HepG2 (cell line): ENCODE measurements around the gene GARIN5A. TPM values are rescaled to one million over a fixed set of nuclear protein-coding genes. Genes with fewer than 3 reads are reported as not detected.

Source experiments
- ARNT2 ChIP-seq: sonication (generic); formaldehyde crosslinking; IDR thresholded peaks from 2 replicates; pipeline ENCODE4 v1.8.0; 2022; ENCODE audit warnings: mild to moderate bottlenecking, low read depth, missing genetic modification reagents, moderate library complexity
- ETV5 ChIP-seq: IDR thresholded peaks from 2 replicates; pipeline ENCODE4 v1.6.1; 2018; ENCODE audit warnings: missing biosample characterization, missing genetic modification reagents, inconsistent platforms, borderline replicate concordance
- HDAC1 ChIP-seq: sonication (generic); formaldehyde crosslinking; IDR thresholded peaks from 2 replicates; pipeline ENCODE4 v1.5.1; 2020; ENCODE audit warnings: mild to moderate bottlenecking, missing genetic modification reagents
- KLF16 ChIP-seq, 2 experiments: sonication (generic) in 1 of 2; formaldehyde crosslinking in 1 of 2; IDR thresholded peaks; 2 replicates each; pipeline versions ENCODE4 v1.6.1 to v1.8.0; 2016 to 2023; ENCODE audit warnings: missing genetic modification reagents in 2 of 2, missing compliant biosample characterization in 1 of 2
- MAFK ChIP-seq, 2 experiments: IDR thresholded peaks in 1 of 2; conservative IDR thresholded peaks in 1 of 2; 2 replicates each; pipeline ENCODE4 v1.6.1; 2011; ENCODE audit warnings: improper control_type of control experiment in 2 of 2, low read length in 2 of 2
- RFX3 ChIP-seq: IDR thresholded peaks from 2 replicates; pipeline ENCODE4 v1.6.1; 2016; ENCODE audit warnings: missing biosample characterization, missing genetic modification reagents
- SP5 ChIP-seq: IDR thresholded peaks from 2 replicates; pipeline ENCODE4 v1.6.1; 2016; ENCODE audit warnings: low read depth, borderline replicate concordance
- ZC3H4 ChIP-seq: sonication (generic); formaldehyde crosslinking; IDR thresholded peaks from 2 replicates; pipeline ENCODE4 v1.4.0; 2020; ENCODE audit warnings: missing genetic modification reagents, borderline replicate concordance
- polyA plus RNA-seq, 8 experiments: library from polyadenylated mRNA; depleted of rRNA in 3 of 8; stranded (reverse) in 7 of 8; unstranded in 1 of 8; fragments of >200 nt; fragmentation: Illumina TruSeq in 4 of 8; extraction: Trizol in 4 of 8; gene quantifications; 2 replicates each; pipeline versions ENCODE4 v1.2.1 to v1.2.3, GENCODE V29; 2011 to 2016; ENCODE audit warnings: low read depth in 4 of 8, missing spikeins in 1 of 8, mixed read lengths in 1 of 8; ENCODE audit not compliant: insufficient read depth in 1 of 8
- total RNA-seq, 5 experiments: library from RNA; depleted of rRNA; stranded (reverse); fragments of >200 nt; fragmentation: Illumina TruSeq; extraction: Trizol; gene quantifications; 2 replicates each; pipeline ENCODE4 v1.2.3, GENCODE V29; 2016; ENCODE audit warnings: low read depth in 1 of 5
- TF ChIP-seq, protein P1 (sequence below): sonication (generic); formaldehyde crosslinking; IDR thresholded peaks from 2 replicates; pipeline ENCODE4 v1.5.0; 2020; ENCODE audit warnings: mild to moderate bottlenecking, missing genetic modification reagents, moderate library complexity
- TF ChIP-seq, protein P2 (sequence below): sonication (generic); formaldehyde crosslinking; IDR thresholded peaks from 2 replicates; pipeline ENCODE4 v1.4.0; 2020; ENCODE audit warnings: missing genetic modification reagents
- TF ChIP-seq, protein P3 (sequence below): sonication (generic); formaldehyde crosslinking; conservative IDR thresholded peaks from 2 replicates; pipeline ENCODE4 v1.4.0; 2020; ENCODE audit warnings: missing genetic modification reagents
- TF ChIP-seq, protein P4 (sequence below), 2 experiments: fragments of 450-650 bp in 1 of 2; sonication (generic) in 1 of 2; formaldehyde crosslinking in 1 of 2; IDR thresholded peaks; 2 replicates each; pipeline versions ENCODE4 v1.6.1 to v1.8.0; 2016 to 2022; ENCODE audit warnings: antibody characterized with exemption in 1 of 2, mild to moderate bottlenecking in 1 of 2, missing genetic modification reagents in 1 of 2

GARIN5A gene
- total and polyA plus RNA-seq, 2 of the 13 experiments (the other 11 are each of a cell fraction or from before 2014, with no cell fraction given), result not detected

DNA sequence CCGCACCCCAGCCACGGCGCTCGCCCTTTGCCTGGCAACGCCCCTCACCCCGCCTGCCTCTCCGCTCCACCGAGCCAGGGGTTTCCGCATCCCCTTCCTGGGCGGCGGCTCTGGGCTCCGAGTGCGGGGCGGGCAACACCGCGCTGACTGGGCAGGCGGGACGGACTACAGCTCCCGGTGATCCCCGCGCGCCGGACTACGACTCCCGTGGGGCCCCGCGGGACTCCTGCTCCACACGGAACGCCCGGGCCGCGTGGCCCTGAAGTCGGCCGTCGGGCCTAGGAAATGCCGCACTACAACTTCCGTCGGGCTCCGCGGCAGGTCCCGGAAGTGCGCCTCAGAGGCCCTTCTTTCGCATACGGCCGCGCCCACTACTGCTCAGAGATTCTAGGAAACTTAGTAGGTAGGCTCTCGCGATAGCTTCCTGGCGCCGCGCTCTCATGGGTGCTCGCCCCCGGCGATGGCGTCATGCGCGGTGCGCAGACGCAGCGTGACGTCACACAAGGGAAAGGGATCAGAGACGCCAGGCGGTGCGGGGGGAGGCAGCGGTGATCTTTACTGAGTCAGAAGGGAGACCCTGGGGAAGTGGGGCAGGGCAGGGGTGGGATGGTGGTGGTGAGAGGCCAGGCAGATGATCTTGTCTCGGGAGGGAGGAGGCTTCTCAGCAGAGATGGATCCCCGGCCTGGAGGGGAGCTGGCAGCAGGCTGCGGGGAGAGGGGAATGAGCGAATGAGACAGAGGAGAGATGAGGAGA lies 34.6 kb upstream of the GARIN5A start, which contains the start of gene JOSD2 (continued):
- TF ChIP-seq, protein P1, sequence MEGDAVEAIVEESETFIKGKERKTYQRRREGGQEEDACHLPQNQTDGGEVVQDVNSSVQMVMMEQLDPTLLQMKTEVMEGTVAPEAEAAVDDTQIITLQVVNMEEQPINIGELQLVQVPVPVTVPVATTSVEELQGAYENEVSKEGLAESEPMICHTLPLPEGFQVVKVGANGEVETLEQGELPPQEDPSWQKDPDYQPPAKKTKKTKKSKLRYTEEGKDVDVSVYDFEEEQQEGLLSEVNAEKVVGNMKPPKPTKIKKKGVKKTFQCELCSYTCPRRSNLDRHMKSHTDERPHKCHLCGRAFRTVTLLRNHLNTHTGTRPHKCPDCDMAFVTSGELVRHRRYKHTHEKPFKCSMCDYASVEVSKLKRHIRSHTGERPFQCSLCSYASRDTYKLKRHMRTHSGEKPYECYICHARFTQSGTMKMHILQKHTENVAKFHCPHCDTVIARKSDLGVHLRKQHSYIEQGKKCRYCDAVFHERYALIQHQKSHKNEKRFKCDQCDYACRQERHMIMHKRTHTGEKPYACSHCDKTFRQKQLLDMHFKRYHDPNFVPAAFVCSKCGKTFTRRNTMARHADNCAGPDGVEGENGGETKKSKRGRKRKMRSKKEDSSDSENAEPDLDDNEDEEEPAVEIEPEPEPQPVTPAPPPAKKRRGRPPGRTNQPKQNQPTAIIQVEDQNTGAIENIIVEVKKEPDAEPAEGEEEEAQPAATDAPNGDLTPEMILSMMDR (CRISPR knock-in tag), result 0 out of 2 replicates have a peak, but pooled peaks have one; percentile 15
- no peak for TF ChIP-seq RFX3 (CRISPR knock-in tag)
- TF ChIP-seq, protein P2, sequence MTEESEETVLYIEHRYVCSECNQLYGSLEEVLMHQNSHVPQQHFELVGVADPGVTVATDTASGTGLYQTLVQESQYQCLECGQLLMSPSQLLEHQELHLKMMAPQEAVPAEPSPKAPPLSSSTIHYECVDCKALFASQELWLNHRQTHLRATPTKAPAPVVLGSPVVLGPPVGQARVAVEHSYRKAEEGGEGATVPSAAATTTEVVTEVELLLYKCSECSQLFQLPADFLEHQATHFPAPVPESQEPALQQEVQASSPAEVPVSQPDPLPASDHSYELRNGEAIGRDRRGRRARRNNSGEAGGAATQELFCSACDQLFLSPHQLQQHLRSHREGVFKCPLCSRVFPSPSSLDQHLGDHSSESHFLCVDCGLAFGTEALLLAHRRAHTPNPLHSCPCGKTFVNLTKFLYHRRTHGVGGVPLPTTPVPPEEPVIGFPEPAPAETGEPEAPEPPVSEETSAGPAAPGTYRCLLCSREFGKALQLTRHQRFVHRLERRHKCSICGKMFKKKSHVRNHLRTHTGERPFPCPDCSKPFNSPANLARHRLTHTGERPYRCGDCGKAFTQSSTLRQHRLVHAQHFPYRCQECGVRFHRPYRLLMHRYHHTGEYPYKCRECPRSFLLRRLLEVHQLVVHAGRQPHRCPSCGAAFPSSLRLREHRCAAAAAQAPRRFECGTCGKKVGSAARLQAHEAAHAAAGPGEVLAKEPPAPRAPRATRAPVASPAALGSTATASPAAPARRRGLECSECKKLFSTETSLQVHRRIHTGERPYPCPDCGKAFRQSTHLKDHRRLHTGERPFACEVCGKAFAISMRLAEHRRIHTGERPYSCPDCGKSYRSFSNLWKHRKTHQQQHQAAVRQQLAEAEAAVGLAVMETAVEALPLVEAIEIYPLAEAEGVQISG, result peak; percentile 84
- TF ChIP-seq ARNT2 (CRISPR knock-in tag), result peak; percentile 53; the same call in 1 of the 2 replicates
- peak; percentile 50; the same call in 1 of the 2 replicates for TF ChIP-seq ETV5
- TF ChIP-seq MAFK (conservative IDR thresholded peaks at IDR 0.05 in 1 of 2, IDR thresholded peaks at IDR 0.05 in 1 of 2; ENCODE audit: low read length in 2 of 2), result no peak
- TF ChIP-seq KLF16 (CRISPR knock-in tag; IDR thresholded peaks at IDR 0.05), result 0 out of 4 replicates have a peak, but pooled peaks of 1 of the 2 experiments have one; percentile 15
- TF ChIP-seq SP5 (CRISPR knock-in tag), result no peak
- TF ChIP-seq, protein P3, sequence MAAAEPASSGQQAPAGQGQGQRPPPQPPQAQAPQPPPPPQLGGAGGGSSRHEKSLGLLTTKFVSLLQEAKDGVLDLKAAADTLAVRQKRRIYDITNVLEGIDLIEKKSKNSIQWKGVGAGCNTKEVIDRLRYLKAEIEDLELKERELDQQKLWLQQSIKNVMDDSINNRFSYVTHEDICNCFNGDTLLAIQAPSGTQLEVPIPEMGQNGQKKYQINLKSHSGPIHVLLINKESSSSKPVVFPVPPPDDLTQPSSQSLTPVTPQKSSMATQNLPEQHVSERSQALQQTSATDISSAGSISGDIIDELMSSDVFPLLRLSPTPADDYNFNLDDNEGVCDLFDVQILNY, result no peak
- TF ChIP-seq, protein P4, sequence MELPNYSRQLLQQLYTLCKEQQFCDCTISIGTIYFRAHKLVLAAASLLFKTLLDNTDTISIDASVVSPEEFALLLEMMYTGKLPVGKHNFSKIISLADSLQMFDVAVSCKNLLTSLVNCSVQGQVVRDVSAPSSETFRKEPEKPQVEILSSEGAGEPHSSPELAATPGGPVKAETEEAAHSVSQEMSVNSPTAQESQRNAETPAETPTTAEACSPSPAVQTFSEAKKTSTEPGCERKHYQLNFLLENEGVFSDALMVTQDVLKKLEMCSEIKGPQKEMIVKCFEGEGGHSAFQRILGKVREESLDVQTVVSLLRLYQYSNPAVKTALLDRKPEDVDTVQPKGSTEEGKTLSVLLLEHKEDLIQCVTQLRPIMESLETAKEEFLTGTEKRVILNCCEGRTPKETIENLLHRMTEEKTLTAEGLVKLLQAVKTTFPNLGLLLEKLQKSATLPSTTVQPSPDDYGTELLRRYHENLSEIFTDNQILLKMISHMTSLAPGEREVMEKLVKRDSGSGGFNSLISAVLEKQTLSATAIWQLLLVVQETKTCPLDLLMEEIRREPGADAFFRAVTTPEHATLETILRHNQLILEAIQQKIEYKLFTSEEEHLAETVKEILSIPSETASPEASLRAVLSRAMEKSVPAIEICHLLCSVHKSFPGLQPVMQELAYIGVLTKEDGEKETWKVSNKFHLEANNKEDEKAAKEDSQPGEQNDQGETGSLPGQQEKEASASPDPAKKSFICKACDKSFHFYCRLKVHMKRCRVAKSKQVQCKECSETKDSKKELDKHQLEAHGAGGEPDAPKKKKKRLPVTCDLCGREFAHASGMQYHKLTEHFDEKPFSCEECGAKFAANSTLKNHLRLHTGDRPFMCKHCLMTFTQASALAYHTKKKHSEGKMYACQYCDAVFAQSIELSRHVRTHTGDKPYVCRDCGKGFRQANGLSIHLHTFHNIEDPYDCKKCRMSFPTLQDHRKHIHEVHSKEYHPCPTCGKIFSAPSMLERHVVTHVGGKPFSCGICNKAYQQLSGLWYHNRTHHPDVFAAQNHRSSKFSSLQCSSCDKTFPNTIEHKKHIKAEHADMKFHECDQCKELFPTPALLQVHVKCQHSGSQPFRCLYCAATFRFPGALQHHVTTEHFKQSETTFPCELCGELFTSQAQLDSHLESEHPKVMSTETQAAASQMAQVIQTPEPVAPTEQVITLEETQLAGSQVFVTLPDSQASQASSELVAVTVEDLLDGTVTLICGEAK (IDR thresholded peaks at IDR 0.05), result no peak
- TF ChIP-seq, protein P4 (CRISPR knock-in tag; IDR thresholded peaks at IDR 0.05), result peak; percentile 59
- peak; percentile 54; the same call in 1 of the 2 replicates for TF ChIP-seq HDAC1 (CRISPR knock-in tag)
- TF ChIP-seq ZC3H4 (CRISPR knock-in tag), result no peak
